GM18507 (cell line): Measurements from ENCODE around the gene ASB2.

ENCODE experiments used
- DNase-seq: peaks from one replicate; pipeline ENCODE4 v3.0.0; 2011; ENCODE audit warnings: low read depth; ENCODE audit not compliant: insufficient read length; ENCODE audit errors: extremely low spot score
- FAIRE-seq: peaks from 2 replicates; lab custom pipeline; 2011; peaks lifted over from hg19 to GRCh38; lab: Jason Lieb, UNC

The ASB2 gene

DNA sequence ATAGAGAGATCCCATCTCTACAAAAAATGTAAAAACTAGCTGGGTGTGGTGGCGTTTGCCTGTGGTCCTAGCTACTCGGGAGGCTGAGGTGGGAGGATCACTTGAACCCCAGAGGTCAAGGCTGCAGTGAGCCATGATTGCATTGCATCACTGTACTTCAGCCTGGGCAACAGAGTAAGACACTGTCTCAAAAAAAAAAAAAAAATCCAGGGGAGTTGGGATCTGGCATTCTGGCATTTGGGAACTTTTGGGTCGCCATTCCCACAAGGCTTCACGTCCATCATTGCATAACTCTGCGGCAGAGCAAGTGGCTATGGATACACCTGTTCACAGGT is 83.9 kb downstream of the ASB2 start:
- DNase-seq (no peak), FAIRE-seq (no peak)

DNA sequence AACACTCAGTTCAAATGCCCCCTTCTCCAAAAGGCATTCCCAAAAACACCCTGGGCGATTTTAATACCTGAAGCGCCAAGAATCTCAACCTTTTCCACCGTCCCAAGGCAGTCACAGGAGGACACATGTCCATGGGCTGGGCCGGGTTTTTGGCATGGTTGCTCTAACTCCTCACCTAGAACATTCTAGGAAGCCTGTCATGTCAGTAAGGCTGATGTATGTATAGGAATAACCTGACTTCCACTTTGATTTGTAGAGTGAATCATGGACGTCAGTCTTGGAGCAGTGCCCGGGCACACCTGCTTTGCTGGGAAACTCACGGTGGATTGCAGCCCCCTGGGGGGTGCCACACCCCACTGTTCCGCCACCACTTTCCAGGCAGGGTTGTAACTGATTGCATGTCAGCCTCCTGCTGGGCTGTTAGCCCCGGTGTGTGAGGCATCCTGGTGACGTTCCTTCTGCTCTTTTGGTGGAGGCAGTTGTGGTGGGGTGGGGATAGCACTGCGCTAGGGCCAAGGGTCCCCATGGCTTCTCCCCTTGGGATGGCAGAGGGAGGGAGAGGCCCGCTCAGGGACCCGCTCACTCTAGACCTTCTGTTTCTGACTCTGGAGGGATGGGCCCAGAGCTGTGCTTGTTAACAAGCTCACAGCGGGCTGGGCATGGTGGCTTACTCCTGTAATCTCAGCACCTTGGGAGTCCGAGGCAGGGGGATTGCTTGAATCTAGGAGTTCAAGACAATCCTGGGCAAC is 84.4 kb downstream of the ASB2 start:
- no peak for DNase-seq
- FAIRE-seq = no peak

DNA sequence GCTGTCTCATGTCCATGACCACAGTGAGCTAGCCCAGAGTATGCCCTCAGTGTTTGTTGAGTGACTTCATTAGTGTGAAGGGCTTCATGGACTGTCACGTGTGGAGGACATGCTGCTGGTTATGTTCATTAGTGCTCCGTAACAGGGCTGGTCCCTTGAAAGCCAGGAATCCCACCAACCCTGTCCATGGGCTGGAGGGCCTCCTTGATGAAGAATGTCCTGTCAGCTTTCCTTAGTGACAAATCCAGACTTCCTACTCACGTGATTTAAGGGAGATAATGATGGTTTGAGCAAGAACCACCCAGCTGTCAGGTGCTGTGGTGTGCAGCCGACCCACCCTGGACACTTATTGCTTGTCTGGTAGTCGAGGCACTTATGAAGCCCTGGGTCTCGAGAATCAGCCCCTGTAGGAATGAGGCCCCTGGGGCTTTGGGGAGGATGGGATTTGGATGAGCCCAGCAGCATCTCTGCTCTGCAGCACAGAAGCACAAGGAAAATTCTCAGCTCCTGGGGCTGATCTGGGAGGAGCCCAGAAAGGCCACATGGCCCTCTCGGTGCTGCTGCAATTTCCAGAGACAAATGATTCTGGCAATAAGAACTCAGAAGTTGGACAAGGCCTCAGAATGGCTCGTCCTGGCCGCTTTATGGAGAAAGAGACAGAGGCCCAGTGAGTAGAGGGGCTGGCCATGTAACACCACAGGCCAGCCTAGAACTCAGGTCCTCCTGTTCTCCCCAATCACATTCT is 86.5 kb downstream of the ASB2 start:
- FAIRE-seq (no peak), DNase-seq (no peak)

DNA sequence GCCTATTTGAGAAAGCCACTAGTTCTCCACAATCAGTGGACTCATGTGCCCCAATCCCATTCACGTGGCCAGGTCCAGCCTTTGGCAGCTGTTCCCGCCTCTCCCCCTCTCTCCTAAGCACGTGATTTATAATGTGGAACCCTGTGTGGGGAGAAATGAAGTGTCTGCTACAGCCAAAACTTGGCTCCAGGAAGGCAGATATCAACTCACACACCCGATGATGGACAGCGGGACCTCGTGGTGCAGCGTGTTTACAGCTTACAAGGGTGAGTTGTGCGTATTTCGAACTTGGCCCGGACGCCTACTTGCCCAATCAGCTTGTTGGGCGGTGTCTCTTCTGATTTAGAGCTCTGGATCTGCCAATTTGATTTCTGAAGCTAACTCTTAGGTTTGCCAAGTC is 87.4 kb downstream of the ASB2 start:
- no peak for FAIRE-seq
- no peak for DNase-seq

DNA sequence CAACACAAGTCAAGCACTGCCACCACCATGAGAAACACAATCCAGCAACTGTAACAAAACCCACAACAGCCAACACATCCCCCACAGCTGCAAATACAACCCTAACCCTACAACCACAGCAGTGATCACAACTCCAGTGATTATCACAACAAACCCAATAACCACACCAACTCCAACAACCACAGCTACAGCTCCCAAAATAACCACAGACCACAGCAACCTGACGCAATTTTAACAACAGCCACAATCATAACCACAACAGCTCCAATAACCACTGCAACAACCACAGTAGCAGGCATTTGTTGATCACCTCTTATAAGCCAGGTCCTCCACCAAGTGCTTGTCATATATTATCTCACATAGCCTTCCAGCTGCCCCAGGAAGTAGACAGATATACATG is 91.4 kb downstream of the ASB2 start:
- DNase-seq = no peak
- no peak for FAIRE-seq
